Activated B cell treated with CpG ODN at 0.5 μM for 24 hours (primary cell): ENCODE results near the gene DSCAML1. TPM values are rescaled to one million over a fixed set of nuclear protein-coding genes. Genes with fewer than 3 reads are reported as not detected.
A peak's percentile ranks its signal among the peaks of the same experiment; 100 is the strongest.

Source experiments
- ATAC-seq: fragments of 200-7000 bp; cut with Tn5 transposase; one replicate; pipeline ENCODE4 v1.10.0; 2021; ENCODE audit warnings: low read depth, mild to moderate bottlenecking, moderate library complexity
- CTCF ChIA-PET: fragments of 350-600 bp; sonication (Branson Sonifier 250); formaldehyde crosslinking; loops from one replicate; lab custom pipeline; 2021; ENCODE audit warnings: antibody characterized with exemption; lab: Charles Lee
- POLR2A ChIA-PET: fragments of 350-600 bp; sonication (Branson Sonifier 250); formaldehyde crosslinking; loops from one replicate; lab custom pipeline; 2021; ENCODE audit warnings: antibody characterized with exemption; lab: Charles Lee
- DNase-seq: peaks from one replicate; pipeline ENCODE4 v3.0.0; 2022
- H3K27ac Mint-ChIP-seq: one replicate; pipeline ENCODE4 v1.8.0; 2020; ENCODE audit warnings: mixed read lengths
- H3K27me3 Mint-ChIP-seq: one replicate; pipeline ENCODE4 v1.8.0; 2021; ENCODE audit warnings: mixed read lengths
- H3K36me3 Mint-ChIP-seq: one replicate; pipeline ENCODE4 v1.8.0; 2021; ENCODE audit warnings: low read depth, mixed read lengths
- H3K4me1 Mint-ChIP-seq: one replicate; pipeline ENCODE4 v1.8.0; 2021; ENCODE audit warnings: mixed read lengths
- H3K4me3 Mint-ChIP-seq: one replicate; pipeline ENCODE4 v1.8.0; 2020; ENCODE audit warnings: mild to moderate bottlenecking, mixed read lengths
- H3K9me3 Mint-ChIP-seq: one replicate; pipeline ENCODE4 v1.8.0; 2020; ENCODE audit warnings: mixed read lengths
- CTCF ChIP-seq: fragments of 200-600 bp; IDR thresholded peaks from one replicate; pipeline ENCODE4 v1.8.0; 2022; ENCODE audit warnings: antibody characterized with exemption, mild to moderate bottlenecking
- intact Hi-C: fragments of 100-400 bp; cut with micrococcal nuclease; formaldehyde crosslinking; loops from one replicate; pipeline ENCODE4 v1.15.1; 2024
- total RNA-seq: library from RNA; stranded (reverse); gene quantifications from 2 replicates; pipeline ENCODE4 v1.2.3, GENCODE V29; 2022

DSCAML1 gene
- total RNA-seq, 1 donor from 2014 or later, result 3.6 TPM

GRCh38 chr11:117832511-117832910 is 35.5 kb upstream of the DSCAML1 start:
- H3K9me3 Mint-ChIP-seq, result no peaks in the 10 kb centered on the region
- DNase-seq (no peak), ATAC-seq (no peak)
- ChIA-PET CTCF (interaction anchor here (1.0 to 1.9 kb wide), 4 partner anchors 9 to 221 kb away, joined by 3 to 7 read pairs (median 3); no protein-coding TSS in a partner anchor), POLR2A (interaction anchor here (1.2 to 1.5 kb wide), 3 partner anchors 17 to 119 kb away, joined by 3 to 5 read pairs (median 4); no protein-coding TSS in a partner anchor)
- H3K36me3 Mint-ChIP-seq, result no peaks in the 10 kb centered on the region
- H3K27ac Mint-ChIP-seq, result peak overlapping the region; percentile 4
- intact Hi-C loops, result no loop called here
- TF ChIP-seq CTCF, result no peak
- H3K4me1 Mint-ChIP-seq, result peaks cover 41% of the 10 kb centered on the region
- no peak overlapping the region for H3K4me3 Mint-ChIP-seq
- peaks cover 10% of the 10 kb centered on the region for H3K27me3 Mint-ChIP-seq

GRCh38 chr11:117831661-117832415 is 34.8 kb upstream of the DSCAML1 start:
- no peak overlapping the region for H3K27ac Mint-ChIP-seq
- intact Hi-C loops, result no loop called here
- no peak overlapping the region for H3K4me3 Mint-ChIP-seq
- DNase-seq (no peak), ATAC-seq (no peak)
- ChIA-PET POLR2A (interaction anchor here (1.3 to 1.5 kb wide), 2 partner anchors 17 to 119 kb away, joined by 3 to 5 read pairs; no protein-coding TSS in a partner anchor), CTCF (interaction anchor here (1.0 to 1.9 kb wide), 5 partner anchors 11 to 221 kb away, joined by 3 to 7 read pairs (median 3); no protein-coding TSS in a partner anchor)
- H3K27me3 Mint-ChIP-seq, result peaks cover 11% of the 10 kb centered on the region
- no peaks in the 10 kb centered on the region for H3K9me3 Mint-ChIP-seq
- H3K36me3 Mint-ChIP-seq, result no peaks in the 10 kb centered on the region
- H3K4me1 Mint-ChIP-seq, result peaks cover 43% of the 10 kb centered on the region
- no peak for TF ChIP-seq CTCF

GRCh38 chr11:117830674-117831351 is 33.8 kb upstream of the DSCAML1 start:
- Mint-ChIP-seq H3K4me1 (peaks cover 46% of the 10 kb centered on the region), H3K27ac (peak overlapping the region; percentile 32), H3K4me3 (peak overlapping the region; percentile 40), H3K36me3 (no peaks in the 10 kb centered on the region), H3K9me3 (no peaks in the 10 kb centered on the region), H3K27me3 (peaks cover 11% of the 10 kb centered on the region)
- POLR2A ChIA-PET, result interaction anchor here (0.7 to 1.5 kb wide), 3 partner anchors 16 to 222 kb away, joined by 5 to 6 read pairs (median 5); no protein-coding TSS in a partner anchor
- DNase-seq (no peak), ATAC-seq (no peak)
- intact Hi-C loops, result no loop called here
- TF ChIP-seq CTCF, result no peak
- CTCF ChIA-PET, result interaction anchor here (0.8 to 1.6 kb wide), 5 partner anchors 13 to 117 kb away, joined by 3 to 4 read pairs (median 3); no protein-coding TSS in a partner anchor

- H3K9me3 Mint-ChIP-seq, result no peaks in the 10 kb centered on the region
- DNase-seq (no peak), ATAC-seq (no peak)
- intact Hi-C loops, result no loop called here
- no peaks in the 10 kb centered on the region for H3K36me3 Mint-ChIP-seq
- H3K4me3 Mint-ChIP-seq, result peak overlapping the region; percentile 11
- CTCF ChIA-PET, result interaction anchor here (0.8 to 1.5 kb wide), 3 partner anchors 11 to 117 kb away, joined by 3 to 4 read pairs (median 3); no protein-coding TSS in a partner anchor
- POLR2A ChIA-PET, result interaction anchor here (0.6 to 3.4 kb wide), 3 partner anchors 13 to 223 kb away, joined by 4 to 101 read pairs (median 5); no protein-coding TSS in a partner anchor
- H3K4me1 Mint-ChIP-seq, result peaks cover 44% of the 10 kb centered on the region
- no peak for TF ChIP-seq CTCF
- peaks cover 16% of the 10 kb centered on the region for H3K27me3 Mint-ChIP-seq
- H3K27ac Mint-ChIP-seq, result peak overlapping the region; percentile 32
Measured at GRCh38 chr11:117830072-117830471, 33.1 kb upstream of the DSCAML1 start.
